Retinal pigment epithelial cell (primary cell): ENCODE results near the gene PPP4R4.

Source experiments
- DNase-seq: peaks from one replicate; pipeline ENCODE4 v3.0.0-alpha.2; 2010; ENCODE audit warnings: low read depth
- H3K4me3 ChIP-seq: 2 replicates; pipeline ENCODE4 v1.5.1; 2011; ENCODE audit warnings: mild to moderate bottlenecking, low read length, control low read depth, moderate library complexity
- TF ChIP-seq, protein P1 (sequence below): conservative IDR thresholded peaks from 2 replicates; pipeline ENCODE4 v1.5.1; 2011; ENCODE audit warnings: low read depth, low read length, control low read depth, inconsistent platforms

PPP4R4 gene

DNA sequence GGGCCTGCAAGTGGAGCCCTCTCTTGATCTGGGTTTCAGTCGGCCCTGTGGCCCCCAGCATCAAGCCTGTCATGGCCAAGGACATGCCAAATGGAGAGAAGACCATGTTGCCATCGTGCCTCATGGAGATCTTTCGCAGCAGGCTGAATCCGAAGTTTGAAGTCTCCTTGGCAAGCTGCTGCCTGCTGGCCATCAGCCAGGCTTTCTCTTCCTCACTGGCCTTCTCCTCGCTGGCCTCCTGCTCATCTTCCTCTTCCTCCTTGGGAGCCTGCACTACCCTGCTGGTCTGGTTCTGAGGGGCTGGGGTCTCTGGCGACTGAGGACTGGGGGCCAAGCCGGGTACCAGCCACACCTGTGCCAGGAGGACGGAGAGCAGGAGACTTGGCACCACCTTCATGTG is 116.1 kb downstream of the PPP4R4 start:
- no peak for DNase-seq
- TF ChIP-seq, protein P1, sequence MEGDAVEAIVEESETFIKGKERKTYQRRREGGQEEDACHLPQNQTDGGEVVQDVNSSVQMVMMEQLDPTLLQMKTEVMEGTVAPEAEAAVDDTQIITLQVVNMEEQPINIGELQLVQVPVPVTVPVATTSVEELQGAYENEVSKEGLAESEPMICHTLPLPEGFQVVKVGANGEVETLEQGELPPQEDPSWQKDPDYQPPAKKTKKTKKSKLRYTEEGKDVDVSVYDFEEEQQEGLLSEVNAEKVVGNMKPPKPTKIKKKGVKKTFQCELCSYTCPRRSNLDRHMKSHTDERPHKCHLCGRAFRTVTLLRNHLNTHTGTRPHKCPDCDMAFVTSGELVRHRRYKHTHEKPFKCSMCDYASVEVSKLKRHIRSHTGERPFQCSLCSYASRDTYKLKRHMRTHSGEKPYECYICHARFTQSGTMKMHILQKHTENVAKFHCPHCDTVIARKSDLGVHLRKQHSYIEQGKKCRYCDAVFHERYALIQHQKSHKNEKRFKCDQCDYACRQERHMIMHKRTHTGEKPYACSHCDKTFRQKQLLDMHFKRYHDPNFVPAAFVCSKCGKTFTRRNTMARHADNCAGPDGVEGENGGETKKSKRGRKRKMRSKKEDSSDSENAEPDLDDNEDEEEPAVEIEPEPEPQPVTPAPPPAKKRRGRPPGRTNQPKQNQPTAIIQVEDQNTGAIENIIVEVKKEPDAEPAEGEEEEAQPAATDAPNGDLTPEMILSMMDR: no peak
- no peak overlapping the region for H3K4me3 ChIP-seq

DNA sequence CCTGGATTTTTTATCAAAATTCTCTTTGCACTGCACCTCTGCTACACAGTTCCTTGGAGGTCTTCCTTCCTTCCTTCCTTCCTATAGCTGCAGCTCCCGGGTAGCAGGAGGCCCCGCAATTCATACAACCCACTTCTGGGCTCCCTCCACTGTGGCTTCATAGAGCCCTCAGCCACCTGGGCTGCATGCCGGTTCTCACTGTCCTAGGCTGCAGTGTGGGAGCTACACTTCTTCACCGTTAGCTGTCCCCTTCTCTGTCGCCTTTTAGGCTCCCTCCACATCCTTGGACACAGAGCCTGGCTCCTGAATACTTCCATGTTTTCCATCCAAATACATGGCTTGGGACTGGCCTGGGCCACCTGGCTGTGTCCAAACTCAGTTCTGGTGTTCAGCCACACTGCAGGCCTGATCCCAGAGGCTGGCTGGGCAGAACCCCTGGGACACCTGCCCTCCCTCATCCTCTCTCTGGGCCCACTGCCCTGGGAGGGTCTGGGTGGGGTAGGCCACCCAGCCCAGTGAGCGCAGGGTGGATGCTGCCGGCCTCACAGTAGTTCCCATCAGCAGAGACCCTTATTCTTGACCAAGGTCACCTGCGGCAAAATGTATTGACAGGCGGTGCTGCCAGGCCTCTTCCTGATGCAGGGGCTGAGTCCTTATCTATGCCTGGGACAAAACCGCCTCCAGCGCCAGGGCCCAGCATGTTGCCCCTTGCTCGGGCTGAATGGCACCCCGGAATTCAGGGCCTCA is 117.2 kb downstream of the PPP4R4 start:
- no peak for DNase-seq
- no peak overlapping the region for H3K4me3 ChIP-seq
- TF ChIP-seq, protein P1: no peak

DNA sequence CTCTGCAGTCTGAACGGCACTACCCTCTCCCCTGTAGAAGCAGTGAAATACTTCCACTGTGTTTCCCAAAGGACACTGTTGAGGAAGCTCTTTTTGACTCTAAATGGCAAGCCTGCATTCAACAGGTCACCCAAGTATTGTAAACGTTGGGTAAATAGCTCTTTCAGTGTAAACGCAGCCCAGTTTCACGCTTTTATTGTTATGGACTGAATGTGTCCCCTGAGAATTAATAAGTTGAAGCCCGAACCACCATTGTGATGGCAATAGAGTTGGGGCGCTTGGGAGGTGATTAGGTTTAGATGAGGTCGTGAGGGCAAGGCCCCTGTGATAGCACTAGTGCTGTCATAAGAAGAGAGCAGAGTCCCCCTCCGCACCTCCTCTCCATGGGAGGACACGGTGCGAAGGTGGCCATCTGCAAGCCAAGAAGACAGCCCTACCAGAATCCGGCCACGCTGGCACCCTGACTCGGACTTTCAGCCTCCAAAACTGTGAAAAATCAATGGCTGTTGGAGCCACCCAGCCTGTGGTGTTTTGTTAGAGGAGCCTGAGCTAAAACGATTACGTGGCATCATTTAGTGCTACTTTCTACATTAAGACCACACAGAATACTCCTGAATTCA is 117.9 kb downstream of the PPP4R4 start:
- no peak for DNase-seq

DNA sequence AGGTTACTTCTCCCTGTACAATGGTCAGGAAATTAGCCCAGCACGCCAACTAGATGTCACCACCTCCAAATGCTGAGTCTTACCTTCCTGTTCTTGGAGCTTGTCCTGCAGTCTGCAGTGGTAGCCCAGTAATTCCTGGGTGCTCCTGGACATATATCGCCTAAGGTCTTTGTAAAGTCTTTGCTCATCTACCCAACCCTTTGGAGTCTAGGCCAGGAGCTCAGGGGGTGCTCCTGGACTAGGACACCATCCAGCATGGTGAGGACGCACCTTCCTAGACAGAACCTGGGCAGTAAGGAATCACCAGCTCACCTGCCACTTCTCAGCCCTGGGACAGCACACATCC is 118.4 kb downstream of the PPP4R4 start:
- TF ChIP-seq, protein P1: no peak
- no peak for DNase-seq
- H3K4me3 ChIP-seq: no peak overlapping the region

More for the DNA sequence above, 117.9 kb downstream of the PPP4R4 start:
- H3K4me3 ChIP-seq: no peak overlapping the region
- TF ChIP-seq, protein P1: no peak

DNA sequence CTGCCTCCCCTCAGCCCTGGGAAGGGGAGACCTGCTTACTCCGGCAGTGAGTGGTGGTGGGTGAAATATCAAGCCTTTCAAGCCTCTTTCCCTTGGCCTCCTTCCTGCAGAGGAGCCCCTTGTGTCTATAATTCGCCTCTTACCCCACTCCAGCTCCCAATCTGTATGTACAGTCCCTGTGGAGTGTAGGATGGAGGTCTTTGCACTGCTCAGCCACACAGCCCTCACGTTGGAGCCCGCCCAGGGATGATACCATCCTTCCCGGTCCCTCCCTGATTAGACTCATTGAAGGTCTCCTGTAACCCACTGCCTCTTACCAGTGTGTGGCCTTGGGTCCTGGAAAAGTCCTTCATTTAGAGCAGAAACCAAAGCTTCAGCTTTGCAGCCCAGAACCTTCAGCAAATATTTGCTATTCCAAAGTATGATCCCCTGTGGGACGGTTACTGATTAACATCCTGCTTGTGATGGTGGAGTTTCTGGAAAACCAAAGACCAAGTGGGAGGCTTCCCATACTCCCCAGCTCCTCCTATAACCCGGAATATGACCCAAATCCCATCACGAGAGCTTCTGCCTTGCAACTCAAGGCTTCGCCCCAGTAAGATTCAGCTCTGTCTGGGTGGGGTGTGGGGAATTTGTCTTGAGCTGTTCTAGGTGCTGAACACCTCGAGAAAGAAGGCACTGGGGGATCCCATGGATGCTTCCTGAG is 118.9 kb downstream of the PPP4R4 start, which contains the start of gene SERPINA10:
SERPINA10 (minus strand) TSS at position 397 of the 706 bp plus-strand sequence. CDS start 2,675 bp downstream, outside the sequence.
- TF ChIP-seq, protein P1: no peak
- no peak for DNase-seq
- H3K4me3 ChIP-seq: no peak within 1 kb of the TSS

DNA sequence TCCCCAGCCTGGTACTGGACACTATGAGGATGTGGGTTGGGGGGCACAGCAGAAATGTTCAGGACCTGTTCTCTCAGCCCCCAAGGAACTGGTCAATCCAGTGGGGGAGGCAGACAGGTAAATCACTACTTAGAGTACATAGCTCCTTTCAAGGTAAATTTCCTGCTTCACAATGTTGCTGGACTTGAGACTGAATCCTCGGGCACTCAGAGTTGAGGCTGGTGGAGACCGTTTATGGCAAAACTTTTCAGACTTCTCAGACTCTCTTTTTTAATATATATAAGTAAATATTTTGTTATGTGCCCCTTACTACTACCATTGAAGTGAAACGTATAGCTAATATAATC is 119.4 kb downstream of the PPP4R4 start:
- no peak overlapping the region for H3K4me3 ChIP-seq
- DNase-seq: no peak
- TF ChIP-seq, protein P1: no peak
